ENCODE results near the gene CTNNA1. TPM values are rescaled to one million over a fixed set of nuclear protein-coding genes. Genes with fewer than 3 reads are reported as not detected.

Gene CTNNA1
- total RNA-seq, 1 experiment from 2014 or later = 392 TPM

DNA sequence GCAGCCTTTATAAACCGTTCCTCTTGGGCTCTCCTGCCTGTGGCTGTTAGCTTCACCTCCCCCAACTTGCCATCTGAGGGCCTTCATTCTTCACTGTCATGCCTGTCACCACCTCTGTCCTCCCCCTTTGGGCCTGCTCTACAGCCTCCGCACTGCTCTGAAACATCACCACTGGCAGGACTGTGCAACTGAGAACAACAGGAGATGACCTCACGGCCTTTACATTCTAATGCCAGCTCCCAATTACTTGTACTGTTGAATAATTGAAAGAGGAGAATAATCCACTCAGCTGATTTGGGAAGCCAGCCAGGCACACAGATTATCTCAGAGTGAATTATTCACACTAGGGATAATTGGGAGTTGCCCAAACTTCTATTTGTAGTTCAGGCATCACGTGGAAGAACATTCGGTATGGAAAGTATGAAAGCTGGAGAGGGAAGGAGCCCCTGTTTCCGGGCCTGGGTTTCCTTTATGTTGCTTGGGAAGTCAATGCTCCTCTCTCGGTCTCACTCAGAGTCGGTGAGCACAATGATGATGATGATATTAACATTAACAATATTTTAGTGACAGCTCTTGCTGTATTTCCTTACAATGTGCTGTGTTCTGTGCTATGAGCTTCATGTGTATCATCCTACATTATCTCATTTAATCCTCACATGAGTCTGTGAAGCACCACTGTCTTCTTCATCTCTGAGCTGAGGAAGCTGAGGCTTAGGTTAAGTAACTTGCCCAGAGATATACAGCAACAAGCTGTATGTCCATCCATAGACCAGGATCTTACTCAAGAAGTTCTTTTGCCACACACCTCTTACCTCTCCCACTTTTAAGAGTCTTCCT lies 221.2 kb downstream of the CTNNA1 start:
- intact Hi-C loops (cut with micrococcal nuclease; ENCODE audit: unreplicated experiment) = no loop called here
- Mint-ChIP-seq H3K27me3 (ENCODE audit: insufficient read depth, unreplicated experiment) (no peaks in the 10 kb centered on the region), H3K4me3 (ENCODE audit: unreplicated experiment) (no peak overlapping the region), H3K27ac (ENCODE audit: unreplicated experiment) (no peak overlapping the region), H3K36me3 (ENCODE audit: insufficient read depth, unreplicated experiment) (no peaks in the 10 kb centered on the region), H3K9me3 (ENCODE audit: unreplicated experiment) (no peaks in the 10 kb centered on the region), H3K4me1 (ENCODE audit: low read depth, unreplicated experiment) (no peaks in the 10 kb centered on the region)
- Histone ChIP-seq H3K9me3 (no peaks in the 10 kb centered on the region; the same call in 1 of the 2 replicates), H3K4me1 (peaks cover 10% of the 10 kb centered on the region), H3K4me3 (ENCODE audit: low read depth, low read length) (no peak overlapping the region), H3K36me3 (ENCODE audit: control insufficient read depth, insufficient read depth, low read length) (no peaks in the 10 kb centered on the region), H3K27me3 (replicated peaks; ENCODE audit: control insufficient read depth, insufficient read depth, low read length) (no peaks in the 10 kb centered on the region)
- BruUV-seq (replicated peaks) = no TSS peak
- TF ChIP-seq, protein P1, sequence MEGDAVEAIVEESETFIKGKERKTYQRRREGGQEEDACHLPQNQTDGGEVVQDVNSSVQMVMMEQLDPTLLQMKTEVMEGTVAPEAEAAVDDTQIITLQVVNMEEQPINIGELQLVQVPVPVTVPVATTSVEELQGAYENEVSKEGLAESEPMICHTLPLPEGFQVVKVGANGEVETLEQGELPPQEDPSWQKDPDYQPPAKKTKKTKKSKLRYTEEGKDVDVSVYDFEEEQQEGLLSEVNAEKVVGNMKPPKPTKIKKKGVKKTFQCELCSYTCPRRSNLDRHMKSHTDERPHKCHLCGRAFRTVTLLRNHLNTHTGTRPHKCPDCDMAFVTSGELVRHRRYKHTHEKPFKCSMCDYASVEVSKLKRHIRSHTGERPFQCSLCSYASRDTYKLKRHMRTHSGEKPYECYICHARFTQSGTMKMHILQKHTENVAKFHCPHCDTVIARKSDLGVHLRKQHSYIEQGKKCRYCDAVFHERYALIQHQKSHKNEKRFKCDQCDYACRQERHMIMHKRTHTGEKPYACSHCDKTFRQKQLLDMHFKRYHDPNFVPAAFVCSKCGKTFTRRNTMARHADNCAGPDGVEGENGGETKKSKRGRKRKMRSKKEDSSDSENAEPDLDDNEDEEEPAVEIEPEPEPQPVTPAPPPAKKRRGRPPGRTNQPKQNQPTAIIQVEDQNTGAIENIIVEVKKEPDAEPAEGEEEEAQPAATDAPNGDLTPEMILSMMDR (IDR thresholded peaks at IDR 0.05; ENCODE audit: insufficient read depth in 1 of 2, low read depth in 1 of 2, low read length in 1 of 2, severe bottlenecking in 1 of 2, unreplicated experiment in 1 of 2) = no peak
- DNase-seq = no peak
- ChIA-PET POLR2A (no interaction called here), CTCF (interaction anchor here (0.7 kb wide), 1 partner anchor 334 kb away, joined by 3 read pairs; no protein-coding TSS in a partner anchor)

- intact Hi-C loops (cut with micrococcal nuclease; ENCODE audit: unreplicated experiment) = no loop called here
- H3K27me3 Mint-ChIP-seq (ENCODE audit: insufficient read depth, unreplicated experiment) = no peaks in the 10 kb centered on the region
- no peaks in the 10 kb centered on the region for H3K9me3 Mint-ChIP-seq (ENCODE audit: unreplicated experiment)
- DNase-seq = no peak
- no peak overlapping the region for H3K4me3 Mint-ChIP-seq (ENCODE audit: unreplicated experiment)
- no peaks in the 10 kb centered on the region; the same call in 1 of the 2 replicates for H3K9me3 ChIP-seq
- no peak overlapping the region for H3K4me3 ChIP-seq (ENCODE audit: low read depth, low read length)
- CTCF ChIA-PET = no interaction called here
- BruUV-seq (replicated peaks) = no TSS peak
- H3K36me3 Mint-ChIP-seq (ENCODE audit: insufficient read depth, unreplicated experiment) = no peaks in the 10 kb centered on the region
- no peaks in the 10 kb centered on the region for H3K36me3 ChIP-seq (ENCODE audit: control insufficient read depth, insufficient read depth, low read length)
- no peaks in the 10 kb centered on the region for H3K4me1 Mint-ChIP-seq (ENCODE audit: low read depth, unreplicated experiment)
- POLR2A ChIA-PET = no interaction called here
- TF ChIP-seq, protein P1 (IDR thresholded peaks at IDR 0.05; ENCODE audit: insufficient read depth in 1 of 2, low read depth in 1 of 2, low read length in 1 of 2, severe bottlenecking in 1 of 2, unreplicated experiment in 1 of 2) = no peak
- peaks cover 10% of the 10 kb centered on the region for H3K4me1 ChIP-seq
- H3K27ac Mint-ChIP-seq (ENCODE audit: unreplicated experiment) = no peak overlapping the region
- no peaks in the 10 kb centered on the region for H3K27me3 ChIP-seq (replicated peaks; ENCODE audit: control insufficient read depth, insufficient read depth, low read length)
These were observed 222.0 kb downstream of the CTNNA1 start for GRCh38 chr5:138975098-138975847.

DNA sequence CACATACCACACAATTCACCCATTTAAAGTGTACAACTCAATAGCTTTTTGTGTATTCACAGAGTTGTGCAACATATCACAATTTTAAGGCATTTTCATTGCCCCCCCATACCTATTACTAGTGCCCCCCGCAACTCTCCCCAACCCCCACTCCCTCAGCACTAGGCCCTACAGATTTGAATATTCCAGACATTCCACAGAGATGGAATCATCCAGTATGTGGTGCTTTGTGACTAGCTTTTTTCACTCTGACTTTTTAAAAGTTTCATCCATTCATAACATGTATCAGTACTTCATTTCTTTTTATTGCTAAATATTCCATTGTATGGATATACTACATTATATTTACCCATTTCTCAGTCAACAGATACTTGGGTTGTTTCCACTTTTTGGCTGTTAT lies 224.9 kb downstream of the CTNNA1 start:
- ChIA-PET POLR2A (no interaction called here), CTCF (no interaction called here)
- Mint-ChIP-seq H3K36me3 (ENCODE audit: insufficient read depth, unreplicated experiment) (no peaks in the 10 kb centered on the region), H3K4me1 (ENCODE audit: low read depth, unreplicated experiment) (no peaks in the 10 kb centered on the region), H3K9me3 (ENCODE audit: unreplicated experiment) (no peaks in the 10 kb centered on the region), H3K4me3 (ENCODE audit: unreplicated experiment) (no peak overlapping the region), H3K27ac (ENCODE audit: unreplicated experiment) (no peak overlapping the region), H3K27me3 (ENCODE audit: insufficient read depth, unreplicated experiment) (no peaks in the 10 kb centered on the region)
- Histone ChIP-seq H3K4me3 (ENCODE audit: low read depth, low read length) (no peak overlapping the region), H3K27me3 (replicated peaks; ENCODE audit: control insufficient read depth, insufficient read depth, low read length) (no peaks in the 10 kb centered on the region), H3K4me1 (peaks cover 5% of the 10 kb centered on the region; the same call in 1 of the 2 replicates), H3K36me3 (ENCODE audit: control insufficient read depth, insufficient read depth, low read length) (no peaks in the 10 kb centered on the region), H3K9me3 (no peaks in the 10 kb centered on the region; the same call in 1 of the 2 replicates)
- BruUV-seq (replicated peaks) = no TSS peak
- intact Hi-C loops (cut with micrococcal nuclease; ENCODE audit: unreplicated experiment) = no loop called here
- DNase-seq = no peak
- TF ChIP-seq, protein P1 (IDR thresholded peaks at IDR 0.05; ENCODE audit: insufficient read depth in 1 of 2, low read depth in 1 of 2, low read length in 1 of 2, severe bottlenecking in 1 of 2, unreplicated experiment in 1 of 2) = no peak
